ENCODE data around the gene TEX54. TPM values are rescaled to one million over a fixed set of nuclear protein-coding genes. Genes with fewer than 3 reads are reported as not detected.
A peak's percentile ranks its signal among the peaks of the same experiment; 100 is the strongest.

TEX54 gene
- polyA plus RNA-seq, 2 of the 4 experiments (the other 2 are of a cell fraction): not detected

- TF ChIP-seq SMC3 (IDR thresholded peaks at IDR 0.05): no peak
- no peak for TF ChIP-seq RCOR1 (IDR thresholded peaks at IDR 0.05; ENCODE audit: low read depth, low read length)
- TF ChIP-seq CBX2 (IDR thresholded peaks at IDR 0.05; ENCODE audit: borderline replicate concordance, low read depth): no peak
- TF ChIP-seq FOSL2 (IDR thresholded peaks at IDR 0.05): no peak
- TF ChIP-seq FOSL2 (CRISPR knock-in tag; IDR thresholded peaks at IDR 0.05): 0 out of 2 replicates have a peak, but pooled peaks have one; percentile 7
- no peak for TF ChIP-seq NFE2L2 (conservative IDR thresholded peaks at IDR 0.05; ENCODE audit: low read length)
- TF ChIP-seq BCL3 (IDR thresholded peaks at IDR 0.05): peak; percentile 99
- TF ChIP-seq USF2 (IDR thresholded peaks at IDR 0.05): no peak
- TF ChIP-seq ZFP36 (IDR thresholded peaks at IDR 0.05; ENCODE audit: borderline replicate concordance, partially characterized antibody): no peak
- TF ChIP-seq ZNF302 (CRISPR knock-in tag; IDR thresholded peaks at IDR 0.05): no peak
- no peak for TF ChIP-seq EP300 (IDR thresholded peaks at IDR 0.05)
- TF ChIP-seq HMGXB4 (CRISPR knock-in tag; IDR thresholded peaks at IDR 0.05; ENCODE audit: borderline replicate concordance): no peak
- no peak; the same call in 1 of the 2 replicates for TF ChIP-seq KDM5A (IDR thresholded peaks at IDR 0.05)
- peak; percentile 100 for TF ChIP-seq POLR2A (IDR thresholded peaks at IDR 0.05; ENCODE audit: low read length)
- TF ChIP-seq MYC (IDR thresholded peaks at IDR 0.05; ENCODE audit: borderline replicate concordance, low read length): peak; percentile 70; the same call in 1 of the 2 replicates
- peak; percentile 64 for TF ChIP-seq MAX (IDR thresholded peaks at IDR 0.05)
- TF ChIP-seq BHLHE40 (IDR thresholded peaks at IDR 0.05; ENCODE audit: low read depth, low read length): 0 out of 2 replicates have a peak, but pooled peaks have one; percentile 6
- no peak; the same call in 1 of the 2 replicates for TF ChIP-seq CBX8 (IDR thresholded peaks at IDR 0.05)
- no peak for TF ChIP-seq E2F6 (IDR thresholded peaks at IDR 0.05; ENCODE audit: borderline replicate concordance, low read depth)
- TF ChIP-seq TFCP2L1 (CRISPR knock-in tag; IDR thresholded peaks at IDR 0.05): peak; percentile 79; the same call in 1 of the 2 replicates
- TF ChIP-seq RFX5 (IDR thresholded peaks at IDR 0.05): no peak; the same call in 1 of the 2 replicates
- TF ChIP-seq PBX3 (IDR thresholded peaks at IDR 0.05): peak; percentile 74
- TF ChIP-seq HOXB5 (CRISPR knock-in tag; IDR thresholded peaks at IDR 0.05): no peak
- no peak for TF ChIP-seq KDM1A (IDR thresholded peaks at IDR 0.05; ENCODE audit: low read depth)
- TF ChIP-seq JUNB (IDR thresholded peaks at IDR 0.05): no peak
- TF ChIP-seq GATA3 (IDR thresholded peaks at IDR 0.05; ENCODE audit: borderline replicate concordance): peak; percentile 46; the same call in 1 of the 2 replicates
- no peak for TF ChIP-seq CHD2 (IDR thresholded peaks at IDR 0.05; ENCODE audit: low read length, partially characterized antibody)
- TF ChIP-seq MAFK (IDR thresholded peaks at IDR 0.05; ENCODE audit: partially characterized antibody): no peak
- TF ChIP-seq HDAC2 (IDR thresholded peaks at IDR 0.05): no peak
- TF ChIP-seq HOXB13 (CRISPR knock-in tag; IDR thresholded peaks at IDR 0.05; ENCODE audit: low read depth): no peak
- no peak for TF ChIP-seq ELK1 (IDR thresholded peaks at IDR 0.05; ENCODE audit: low read depth, low read length)
- TF ChIP-seq CEBPB (IDR thresholded peaks at IDR 0.05): no peak
Observed at GRCh38 chr11:62805076-62805892, 27.4 kb downstream of the TEX54 start, which contains the start of gene NXF1 (continued).
